ENCODE data around the gene KRTAP5-7.
"Not testable (repeated sequence)": the region's sequence is repeated elsewhere in the genome, so short reads cannot be mapped to it uniquely, and the experiment has no call there.

GRCh38 chr11:71566626-71567599 is 39.8 kb downstream of the KRTAP5-7 start:
- TF ChIP-seq CTCF (conservative IDR thresholded peaks at IDR 0.05; ENCODE audit: low read length); EZH2phosphoT487 (IDR thresholded peaks at IDR 0.05; ENCODE audit: borderline replicate concordance): not testable (repeated sequence)
